A673 (cell line): Measurements from ENCODE around the gene GPR34. TPM values are rescaled to one million over a fixed set of nuclear protein-coding genes. Genes with fewer than 3 reads are reported as not detected.

ENCODE experiments used
- BruUV-seq: library from RNA; stranded (reverse); fragments of 400-500 nt; replicated peaks from 2 replicates; lab custom pipeline; 2021; lab: Mats Ljungman, UMichigan
- CTCF ChIA-PET: fragments of 300-600 bp; sonication (Branson Sonifier 250); formaldehyde crosslinking; loops from one replicate; lab custom pipeline; 2022; ENCODE audit warnings: antibody characterized with exemption; lab: Charles Lee
- POLR2A ChIA-PET: fragments of 300-600 bp; sonication (Branson Sonifier 250); formaldehyde crosslinking; loops from one replicate; lab custom pipeline; 2022; ENCODE audit warnings: antibody characterized with exemption; ENCODE audit not compliant: low non-redundant PET; lab: Charles Lee
- DNase-seq: peaks from one replicate; pipeline ENCODE4 v3.0.0-alpha.2; 2015; ENCODE audit warnings: low spot score
- H3K27ac ChIP-seq: fragments of 200-600 bp; sonication (generic); 2 replicates; pipeline ENCODE4 v1.5.1; 2016; ENCODE audit warnings: mixed run types, low read depth, mild to moderate bottlenecking, mixed read lengths, antibody characterized with exemption, low read length; ENCODE audit not compliant: poor library complexity, severe bottlenecking
- H3K27me3 ChIP-seq: fragments of 200-600 bp; sonication (generic); replicated peaks from 2 replicates; pipeline ENCODE4 v1.6.1; 2017; ENCODE audit warnings: mixed run types, low read depth, mild to moderate bottlenecking, mixed read lengths, antibody characterized with exemption, low read length; ENCODE audit not compliant: insufficient read depth, poor library complexity
- H3K36me3 ChIP-seq: fragments of 200-600 bp; sonication (generic); 2 replicates; pipeline ENCODE4 v1.6.1; 2016; ENCODE audit warnings: mixed run types, mild to moderate bottlenecking, mixed read lengths, antibody characterized with exemption, low read length; ENCODE audit not compliant: insufficient read depth, poor library complexity, severe bottlenecking
- H3K4me1 ChIP-seq: fragments of 200-600 bp; sonication (generic); 2 replicates; pipeline ENCODE4 v1.6.1; 2017; ENCODE audit warnings: mixed run types, mild to moderate bottlenecking, mixed read lengths, antibody characterized with exemption, low read length; ENCODE audit not compliant: insufficient read depth, poor library complexity, severe bottlenecking
- H3K4me3 ChIP-seq: fragments of 200-600 bp; sonication (generic); 2 replicates; pipeline ENCODE4 v1.5.1; 2016; ENCODE audit warnings: low read depth, mixed run types, mild to moderate bottlenecking, mixed read lengths, low read length; ENCODE audit not compliant: poor library complexity, severe bottlenecking
- H3K9me3 ChIP-seq: fragments of 200-600 bp; sonication (generic); 2 replicates; pipeline ENCODE4 v1.6.1; 2016; ENCODE audit warnings: mixed run types, low read depth, mild to moderate bottlenecking, mixed read lengths, antibody characterized with exemption, low read length; ENCODE audit not compliant: poor library complexity, severe bottlenecking
- EZH2 ChIP-seq: fragments of 200-600 bp; sonication (generic); IDR thresholded peaks from 2 replicates; pipeline ENCODE4 v1.6.1; 2017; ENCODE audit warnings: borderline replicate concordance, low read depth, mild to moderate bottlenecking, mixed read lengths, antibody characterized with exemption, low read length; ENCODE audit not compliant: poor library complexity, severe bottlenecking
- intact Hi-C: fragments of 100-400 bp; cut with micrococcal nuclease; formaldehyde crosslinking; loops from one replicate; pipeline ENCODE4 v1.10.0; 2022; ENCODE audit not compliant: unreplicated experiment
- total RNA-seq: library from RNA; stranded (reverse); gene quantifications from 2 replicates; pipeline ENCODE4 v1.2.3, GENCODE V29; 2021
- TF ChIP-seq, protein P1 (sequence below): fragments of 300-800, 200-600 bp; sonication (generic); conservative IDR thresholded peaks from 2 replicates; pipeline ENCODE4 v1.5.1; 2017; ENCODE audit warnings: low read depth, mild to moderate bottlenecking, antibody characterized with exemption, low read length, moderate library complexity, mixed read lengths

GPR34 gene
- total RNA-seq, 1 experiment from 2014 or later, result not detected

DNA sequence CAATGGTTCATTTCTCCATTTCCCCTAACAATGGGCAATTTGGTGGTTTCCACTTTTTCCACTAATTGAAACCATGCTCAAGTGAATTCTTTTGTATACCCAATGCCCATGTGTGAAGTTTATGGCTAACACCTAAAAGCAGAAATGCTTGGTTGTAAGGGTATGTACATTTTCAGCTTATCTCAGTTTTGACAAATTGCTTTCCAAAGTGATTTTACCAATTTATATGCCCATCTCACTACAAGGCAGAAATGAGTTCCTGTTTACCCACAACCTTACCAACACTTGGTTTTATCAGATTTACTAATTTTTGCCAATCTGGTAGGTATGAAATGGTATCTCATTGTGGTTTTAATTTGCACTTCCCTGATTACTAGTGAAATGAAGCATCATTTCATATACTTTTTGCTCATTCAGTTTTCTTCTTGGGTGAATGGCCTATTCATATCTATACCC, 14.8 kb downstream of the GPR34 start:
- ChIA-PET POLR2A (interaction anchor here (0.5 kb wide), 1 partner anchor 15 kb away, joined by 7 read pairs; no protein-coding TSS in a partner anchor), CTCF (no interaction called here)
- TF ChIP-seq, protein P1, sequence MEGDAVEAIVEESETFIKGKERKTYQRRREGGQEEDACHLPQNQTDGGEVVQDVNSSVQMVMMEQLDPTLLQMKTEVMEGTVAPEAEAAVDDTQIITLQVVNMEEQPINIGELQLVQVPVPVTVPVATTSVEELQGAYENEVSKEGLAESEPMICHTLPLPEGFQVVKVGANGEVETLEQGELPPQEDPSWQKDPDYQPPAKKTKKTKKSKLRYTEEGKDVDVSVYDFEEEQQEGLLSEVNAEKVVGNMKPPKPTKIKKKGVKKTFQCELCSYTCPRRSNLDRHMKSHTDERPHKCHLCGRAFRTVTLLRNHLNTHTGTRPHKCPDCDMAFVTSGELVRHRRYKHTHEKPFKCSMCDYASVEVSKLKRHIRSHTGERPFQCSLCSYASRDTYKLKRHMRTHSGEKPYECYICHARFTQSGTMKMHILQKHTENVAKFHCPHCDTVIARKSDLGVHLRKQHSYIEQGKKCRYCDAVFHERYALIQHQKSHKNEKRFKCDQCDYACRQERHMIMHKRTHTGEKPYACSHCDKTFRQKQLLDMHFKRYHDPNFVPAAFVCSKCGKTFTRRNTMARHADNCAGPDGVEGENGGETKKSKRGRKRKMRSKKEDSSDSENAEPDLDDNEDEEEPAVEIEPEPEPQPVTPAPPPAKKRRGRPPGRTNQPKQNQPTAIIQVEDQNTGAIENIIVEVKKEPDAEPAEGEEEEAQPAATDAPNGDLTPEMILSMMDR, result no peak
- TF ChIP-seq EZH2, result no peak
- intact Hi-C loops, result no loop called here
- Histone ChIP-seq H3K27ac (no peak overlapping the region), H3K36me3 (no peaks in the 10 kb centered on the region), H3K4me3 (no peak overlapping the region), H3K27me3 (no peaks in the 10 kb centered on the region), H3K4me1 (no peaks in the 10 kb centered on the region), H3K9me3 (no peaks in the 10 kb centered on the region)
- DNase-seq, result no peak
- no TSS peak for BruUV-seq

DNA sequence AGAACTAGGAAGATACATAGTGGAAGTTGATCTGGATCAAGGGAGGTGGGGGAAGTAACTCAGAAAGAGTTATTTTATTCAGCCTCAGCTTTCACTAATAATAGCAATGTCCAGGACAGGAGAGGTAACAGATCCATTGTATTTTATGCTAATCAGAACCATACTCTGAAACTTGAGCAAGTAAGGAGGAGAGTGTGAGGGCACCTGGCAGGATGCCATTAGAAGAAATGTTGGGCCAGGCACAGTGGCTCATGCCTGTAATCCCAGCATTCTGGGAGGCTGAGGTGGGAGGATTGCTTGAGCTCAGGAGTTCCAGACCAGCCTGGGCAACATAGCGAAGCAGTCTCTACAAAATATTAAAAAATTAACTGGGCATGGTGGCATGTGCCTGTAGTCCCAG, 16.3 kb downstream of the GPR34 start:
- no peak overlapping the region for H3K27ac ChIP-seq
- no peaks in the 10 kb centered on the region for H3K27me3 ChIP-seq
- H3K36me3 ChIP-seq, result no peaks in the 10 kb centered on the region
- POLR2A ChIA-PET, result no interaction called here
- H3K9me3 ChIP-seq, result no peaks in the 10 kb centered on the region
- TF ChIP-seq, protein P1, result no peak
- TF ChIP-seq EZH2, result no peak
- BruUV-seq, result no TSS peak
- no peaks in the 10 kb centered on the region for H3K4me1 ChIP-seq
- H3K4me3 ChIP-seq, result no peak overlapping the region
- CTCF ChIA-PET, result no interaction called here
- DNase-seq, result no peak
- intact Hi-C loops, result no loop called here

DNA sequence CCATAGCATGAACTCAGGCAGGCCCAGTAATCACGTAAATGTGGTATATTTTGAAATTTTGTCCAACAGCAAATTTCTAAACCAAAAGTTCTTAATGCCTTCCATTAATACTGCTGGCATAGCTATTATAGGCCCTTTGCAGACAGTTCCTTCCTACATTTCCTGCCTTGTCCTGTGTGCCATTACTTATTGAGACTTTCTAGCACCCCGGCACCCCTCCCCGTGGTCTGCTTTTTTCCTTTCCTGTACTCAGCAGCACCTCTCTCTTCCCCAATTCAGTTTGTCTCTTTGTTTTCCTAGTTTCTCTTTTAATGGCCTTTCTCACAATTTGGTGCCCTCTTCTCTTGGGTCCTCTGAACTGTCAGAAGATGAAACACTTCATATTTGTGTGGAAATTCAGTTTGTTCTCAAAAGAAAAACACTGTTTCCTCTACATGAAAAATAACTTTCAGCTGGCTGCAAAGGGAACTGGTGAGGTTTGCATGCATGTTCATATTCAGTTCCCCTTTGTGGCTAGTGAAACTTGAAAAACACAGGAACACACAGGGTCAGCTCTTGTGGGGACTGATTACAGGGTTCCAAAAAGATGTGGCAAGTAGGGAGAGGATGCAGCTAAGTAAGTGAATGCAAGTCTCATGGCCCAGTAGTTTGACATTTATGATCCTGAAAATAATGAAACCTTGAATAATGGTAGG, 17.1 kb downstream of the GPR34 start:
- Histone ChIP-seq H3K4me1 (no peaks in the 10 kb centered on the region), H3K27me3 (no peaks in the 10 kb centered on the region), H3K36me3 (no peaks in the 10 kb centered on the region), H3K4me3 (no peak overlapping the region), H3K9me3 (no peaks in the 10 kb centered on the region), H3K27ac (no peak overlapping the region)
- no peak for DNase-seq
- CTCF ChIA-PET, result no interaction called here
- POLR2A ChIA-PET, result no interaction called here
- intact Hi-C loops, result no loop called here
- no TSS peak for BruUV-seq
- TF ChIP-seq, protein P1, result no peak
- no peak for TF ChIP-seq EZH2
